H1 (cell line): Measurements from ENCODE around the gene ACYP1. TPM values are rescaled to one million over a fixed set of nuclear protein-coding genes. Genes with fewer than 3 reads are reported as not detected.

Source experiments
- ASH2L ChIP-seq: fragments of 200-600, 300-600 bp; sonication (generic); IDR thresholded peaks from one replicate; pipeline ENCODE4 v1.7.1; 2017; ENCODE audit warnings: low read length
- BACH1 ChIP-seq: IDR thresholded peaks from 2 replicates; pipeline ENCODE4 v1.6.1; 2012; ENCODE audit warnings: low read length, improper control_type of control experiment
- BRCA1 ChIP-seq: IDR thresholded peaks from 2 replicates; pipeline ENCODE4 v1.6.1; 2012; ENCODE audit warnings: low read depth, low read length, improper control_type of control experiment
- CBX8 ChIP-seq: fragments of 300-800, 300-1000 bp; sonication (generic); IDR thresholded peaks from 2 replicates; pipeline ENCODE4 v1.7.1; 2016; ENCODE audit warnings: low read depth, low read length, borderline replicate concordance
- CHD2 ChIP-seq: IDR thresholded peaks from 2 replicates; pipeline ENCODE4 v1.6.1; 2012; ENCODE audit warnings: low read length, improper control_type of control experiment
- EGR1 ChIP-seq: IDR thresholded peaks from 2 replicates; pipeline ENCODE4 v1.6.1; 2011; ENCODE audit warnings: low read depth, low read length, borderline replicate concordance
- EP300 ChIP-seq, 2 experiments: IDR thresholded peaks; 1 replicate in 1 of 2; 2 replicates in 1 of 2; pipeline ENCODE4 v1.6.1; 2011 to 2012; ENCODE audit warnings: low read depth in 2 of 2, low read length in 2 of 2, mild to moderate bottlenecking in 2 of 2, borderline replicate concordance in 1 of 2, inconsistent platforms in 1 of 2, moderate library complexity in 1 of 2
- FOSL1 ChIP-seq: IDR thresholded peaks from 2 replicates; pipeline ENCODE4 v1.6.1; 2011; ENCODE audit warnings: mild to moderate bottlenecking, low read depth, low read length, moderate library complexity; ENCODE audit not compliant: insufficient read depth
- JUN ChIP-seq: IDR thresholded peaks from 2 replicates; pipeline ENCODE4 v1.6.1; 2011; ENCODE audit warnings: low read depth, mild to moderate bottlenecking, improper control_type of control experiment, low read length
- JUND ChIP-seq: IDR thresholded peaks from 2 replicates; pipeline ENCODE4 v1.6.1; 2011; ENCODE audit warnings: mild to moderate bottlenecking, improper control_type of control experiment, low read length
- MAFK ChIP-seq: IDR thresholded peaks from 2 replicates; pipeline ENCODE4 v1.6.1; 2012; ENCODE audit warnings: low read depth, mild to moderate bottlenecking, improper control_type of control experiment, low read length
- NANOG ChIP-seq: IDR thresholded peaks from 2 replicates; pipeline ENCODE4 v1.6.1; 2011; ENCODE audit warnings: low read length, low read depth, mild to moderate bottlenecking, inconsistent platforms; ENCODE audit not compliant: insufficient read depth, poor library complexity, severe bottlenecking
- POLR2A ChIP-seq, 2 experiments: IDR thresholded peaks; 1 replicate in 1 of 2; 2 replicates in 1 of 2; pipeline ENCODE4 v1.6.1; 2011; ENCODE audit warnings: low read depth in 2 of 2, low read length in 2 of 2, mild to moderate bottlenecking in 2 of 2; ENCODE audit errors: control extremely low read depth in 1 of 2
- POLR2AphosphoS5 ChIP-seq: IDR thresholded peaks from 2 replicates; pipeline ENCODE4 v1.6.1; 2011; ENCODE audit warnings: low read depth, low read length
- POU5F1 ChIP-seq: IDR thresholded peaks from 2 replicates; pipeline ENCODE4 v1.6.1; 2011; ENCODE audit warnings: low read depth, mild to moderate bottlenecking, low read length, moderate library complexity
- RBBP5 ChIP-seq: IDR thresholded peaks from 2 replicates; pipeline ENCODE4 v1.7.1; 2012; ENCODE audit warnings: low read depth, mild to moderate bottlenecking, inconsistent platforms, low read length, moderate library complexity, borderline replicate concordance
- RNF2 ChIP-seq: fragments of 200-900, 300-1000 bp; sonication (generic); IDR thresholded peaks from 2 replicates; pipeline ENCODE4 v1.7.1; 2016; ENCODE audit warnings: borderline replicate concordance, low read depth, mild to moderate bottlenecking, antibody characterized with exemption, low read length; ENCODE audit not compliant: poor library complexity, severe bottlenecking; ENCODE audit errors: missing control alignments
- YY1 ChIP-seq: IDR thresholded peaks from 2 replicates; pipeline ENCODE4 v1.6.1; 2011; ENCODE audit warnings: low read depth, mild to moderate bottlenecking, low read length
- polyA plus RNA-seq, 7 experiments: library from polyadenylated mRNA; depleted of rRNA in 3 of 7; stranded (reverse) in 5 of 7; unstranded in 2 of 7; fragments of >200 nt in 5 of 7; fragments of 200-250 nt in 2 of 7; gene quantifications; 1 replicate in 5 of 7; 2 replicates in 1 of 7; 4 replicates in 1 of 7; pipeline versions ENCODE4 v1.2.1 to v1.2.3, GENCODE V29; 2011 to 2013; ENCODE audit warnings: missing spikeins in 2 of 7, mixed read lengths in 2 of 7
- total RNA-seq: library from RNA; stranded (reverse); fragmentation: NEBNext Ultra II Directional; extraction: Animal tissue kit (Norgen Biotek cat#: 25700); gene quantifications from 2 replicates; pipeline ENCODE4 v1.2.1, GENCODE V29; 2021
- TF ChIP-seq, protein P1 (sequence below): IDR thresholded peaks from 2 replicates; pipeline ENCODE4 v1.6.1; 2011; ENCODE audit warnings: low read depth, mild to moderate bottlenecking, low read length; ENCODE audit not compliant: insufficient read depth
- TF ChIP-seq, protein P2 (sequence below): IDR thresholded peaks from 2 replicates; pipeline ENCODE4 v1.6.1; 2012; ENCODE audit warnings: low read length, inconsistent platforms
- TF ChIP-seq, protein P3 (sequence below): IDR thresholded peaks from 2 replicates; pipeline ENCODE4 v1.6.1; 2012; ENCODE audit warnings: inconsistent platforms

The ACYP1 gene
- total and polyA plus RNA-seq, 2 of the 8 experiments (the other 6 are each of a cell fraction or from before 2014, with no cell fraction given), result 22.3 to 24.8 TPM

DNA sequence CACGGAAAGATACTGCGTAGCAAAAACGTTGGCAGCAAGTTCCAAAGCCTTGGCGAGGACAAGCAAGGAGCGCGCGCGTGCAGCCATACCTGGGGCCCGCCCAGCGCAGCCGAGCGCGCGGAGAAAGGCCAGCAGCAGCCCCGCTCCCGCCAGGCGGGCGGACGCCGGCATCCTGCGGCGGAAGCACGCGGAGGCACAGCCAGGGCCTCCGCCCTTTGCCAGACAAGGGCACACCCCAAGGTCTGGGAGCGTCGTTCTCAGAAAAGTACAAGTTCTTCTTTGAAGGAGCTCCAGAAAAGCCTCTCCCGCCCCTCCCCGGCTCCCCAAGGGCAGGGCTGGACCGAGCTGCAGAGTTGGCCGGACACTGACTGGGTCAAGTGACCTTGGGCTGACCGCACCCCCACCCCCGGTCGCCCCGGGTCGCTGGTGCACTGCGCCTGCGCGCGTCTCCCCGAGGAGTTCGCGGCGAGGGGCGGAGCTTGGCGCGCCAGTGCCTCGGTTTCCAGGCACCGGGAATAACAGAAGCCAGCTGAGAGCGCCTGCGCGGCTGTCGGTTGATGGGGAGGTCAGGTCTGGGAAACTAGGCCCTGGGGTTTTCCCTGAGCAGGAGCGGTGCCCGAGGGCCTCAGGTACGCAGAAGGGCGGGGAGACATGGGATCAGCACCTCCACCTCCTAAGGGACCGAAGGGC, 5.4 kb upstream of the ACYP1 start, which contains the start of gene ZC2HC1C (continued):
- TF ChIP-seq EP300 (IDR thresholded peaks at IDR 0.05; ENCODE audit: borderline replicate concordance in 1 of 2, low read depth in 2 of 2, low read length in 2 of 2) (0 out of 3 replicates have a peak, but pooled peaks of 1 of the 2 experiments have one; percentile 0), FOSL1 (no peak), CBX8 (no peak), CHD2 (no peak), JUN (no peak), MAFK (no peak), JUND (no peak), BRCA1 (no peak), YY1 (peak; percentile 75; the same call in 1 of the 2 replicates), POLR2A (IDR thresholded peaks at IDR 0.05; ENCODE audit: control extremely low read depth in 1 of 2, low read depth in 2 of 2, low read length in 2 of 2) (peak; percentile 64 to 79), NANOG (no peak), POLR2AphosphoS5 (peak; percentile 79), ASH2L (peak; percentile 86), EGR1 (no peak), BACH1 (0 out of 2 replicates have a peak, but pooled peaks have one; percentile 11), RNF2 (no peak), POU5F1 (no peak), RBBP5 (peak; percentile 76; the same call in 1 of the 2 replicates)
- TF ChIP-seq, protein P1, sequence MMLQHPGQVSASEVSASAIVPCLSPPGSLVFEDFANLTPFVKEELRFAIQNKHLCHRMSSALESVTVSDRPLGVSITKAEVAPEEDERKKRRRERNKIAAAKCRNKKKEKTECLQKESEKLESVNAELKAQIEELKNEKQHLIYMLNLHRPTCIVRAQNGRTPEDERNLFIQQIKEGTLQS, result no peak
- TF ChIP-seq, protein P2, sequence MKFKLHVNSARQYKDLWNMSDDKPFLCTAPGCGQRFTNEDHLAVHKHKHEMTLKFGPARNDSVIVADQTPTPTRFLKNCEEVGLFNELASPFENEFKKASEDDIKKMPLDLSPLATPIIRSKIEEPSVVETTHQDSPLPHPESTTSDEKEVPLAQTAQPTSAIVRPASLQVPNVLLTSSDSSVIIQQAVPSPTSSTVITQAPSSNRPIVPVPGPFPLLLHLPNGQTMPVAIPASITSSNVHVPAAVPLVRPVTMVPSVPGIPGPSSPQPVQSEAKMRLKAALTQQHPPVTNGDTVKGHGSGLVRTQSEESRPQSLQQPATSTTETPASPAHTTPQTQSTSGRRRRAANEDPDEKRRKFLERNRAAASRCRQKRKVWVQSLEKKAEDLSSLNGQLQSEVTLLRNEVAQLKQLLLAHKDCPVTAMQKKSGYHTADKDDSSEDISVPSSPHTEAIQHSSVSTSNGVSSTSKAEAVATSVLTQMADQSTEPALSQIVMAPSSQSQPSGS, result no peak
- TF ChIP-seq, protein P3, sequence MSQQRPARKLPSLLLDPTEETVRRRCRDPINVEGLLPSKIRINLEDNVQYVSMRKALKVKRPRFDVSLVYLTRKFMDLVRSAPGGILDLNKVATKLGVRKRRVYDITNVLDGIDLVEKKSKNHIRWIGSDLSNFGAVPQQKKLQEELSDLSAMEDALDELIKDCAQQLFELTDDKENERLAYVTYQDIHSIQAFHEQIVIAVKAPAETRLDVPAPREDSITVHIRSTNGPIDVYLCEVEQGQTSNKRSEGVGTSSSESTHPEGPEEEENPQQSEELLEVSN, result peak; percentile 84
